Measurements from ENCODE around the gene ZSCAN10.
A peak's percentile ranks its signal among the peaks of the same experiment; 100 is the strongest.
"Not testable (repeated sequence)": the region's sequence is repeated elsewhere in the genome, so short reads cannot be mapped to it uniquely, and the experiment has no call there.

Gene ZSCAN10

GRCh38 chr16:3098459-3099394 lies at the start of gene ZSCAN10:
Gene ZSCAN10 (minus strand): TSS chr16:3099294. CDS start chr16:3092937, 6,357 bp downstream.
- no peak for DNase-seq

GRCh38 chr16:3148256-3149192 lies 49.4 kb upstream of the ZSCAN10 start:
- no peak for DNase-seq

GRCh38 chr16:3147757-3148104 lies 48.6 kb upstream of the ZSCAN10 start:
- DNase-seq: no peak

- DNase-seq: no peak
Observed at GRCh38 chr16:3147046-3147756, 48.1 kb upstream of the ZSCAN10 start.

GRCh38 chr16:3145660-3146059 lies 46.6 kb upstream of the ZSCAN10 start:
- no peak for DNase-seq

GRCh38 chr16:3145151-3145550 lies 46.1 kb upstream of the ZSCAN10 start:
- DNase-seq: no peak

- DNase-seq: no peak
Observed at GRCh38 chr16:3144321-3144983, 45.4 kb upstream of the ZSCAN10 start.

- DNase-seq: no peak
Observed at GRCh38 chr16:3143598-3144320, 44.7 kb upstream of the ZSCAN10 start.

GRCh38 chr16:3143189-3143588 lies 44.1 kb upstream of the ZSCAN10 start:
- no peak for DNase-seq

- no peak for DNase-seq
Observed at GRCh38 chr16:3142770-3143169, 43.7 kb upstream of the ZSCAN10 start.

- no peak for DNase-seq
Observed at GRCh38 chr16:3142327-3142726, 43.2 kb upstream of the ZSCAN10 start.

- DNase-seq: no peak
Observed at GRCh38 chr16:3141781-3142311, 42.8 kb upstream of the ZSCAN10 start.

GRCh38 chr16:3140603-3141427 lies 41.7 kb upstream of the ZSCAN10 start:
- no peak for DNase-seq

- not testable (repeated sequence) for DNase-seq
Observed at GRCh38 chr16:3139561-3139960, 40.5 kb upstream of the ZSCAN10 start.

GRCh38 chr16:3138823-3139426 lies 39.8 kb upstream of the ZSCAN10 start:
- DNase-seq: no peak

GRCh38 chr16:3138342-3138741 lies 39.2 kb upstream of the ZSCAN10 start:
- no peak for DNase-seq

GRCh38 chr16:3137267-3137666 lies 38.2 kb upstream of the ZSCAN10 start:
- DNase-seq: no peak

GRCh38 chr16:3135126-3135715 lies 36.1 kb upstream of the ZSCAN10 start:
- peak; percentile 70 for DNase-seq

- DNase-seq: peak; percentile 98
Observed at GRCh38 chr16:3134338-3135125, 35.4 kb upstream of the ZSCAN10 start, which contains the start of gene ZNF213. Gene ZNF213 (plus strand): TSS chr16:3135029. CDS start chr16:3137281, 2,252 bp downstream.

Data from OCI-M1 (cell line).